NCI-H460 (cell line): Measurements from ENCODE around the gene PDE1C. TPM values are rescaled to one million over a fixed set of nuclear protein-coding genes. Genes with fewer than 3 reads are reported as not detected.
"Not testable (repeated sequence)": the region's sequence is repeated elsewhere in the genome, so short reads cannot be mapped to it uniquely, and the experiment has no call there.

Experiments used
- DNase-seq: peaks from one replicate; pipeline ENCODE4 v3.0.0-alpha.2; 2016; ENCODE audit warnings: low read depth; ENCODE audit errors: extremely low read depth
- polyA plus RNA-seq: library from polyadenylated mRNA; depleted of rRNA; stranded (reverse); fragments of >200 nt; gene quantifications from 2 replicates; pipeline ENCODE4 v1.2.3, GENCODE V29; 2014; cell fraction: nucleus; rRNA removed
- total RNA-seq: library from RNA; depleted of rRNA; stranded (reverse); fragments of >200 nt; shearing (Covaris generic); gene quantifications from 2 replicates; pipeline ENCODE4 v1.2.3, GENCODE V29; 2014; rRNA removed

The PDE1C gene
- total RNA-seq: 46.5 and 48.7 TPM in 2 replicates
- 18.7 and 30.2 TPM in 2 replicates for polyA plus RNA-seq

DNA sequence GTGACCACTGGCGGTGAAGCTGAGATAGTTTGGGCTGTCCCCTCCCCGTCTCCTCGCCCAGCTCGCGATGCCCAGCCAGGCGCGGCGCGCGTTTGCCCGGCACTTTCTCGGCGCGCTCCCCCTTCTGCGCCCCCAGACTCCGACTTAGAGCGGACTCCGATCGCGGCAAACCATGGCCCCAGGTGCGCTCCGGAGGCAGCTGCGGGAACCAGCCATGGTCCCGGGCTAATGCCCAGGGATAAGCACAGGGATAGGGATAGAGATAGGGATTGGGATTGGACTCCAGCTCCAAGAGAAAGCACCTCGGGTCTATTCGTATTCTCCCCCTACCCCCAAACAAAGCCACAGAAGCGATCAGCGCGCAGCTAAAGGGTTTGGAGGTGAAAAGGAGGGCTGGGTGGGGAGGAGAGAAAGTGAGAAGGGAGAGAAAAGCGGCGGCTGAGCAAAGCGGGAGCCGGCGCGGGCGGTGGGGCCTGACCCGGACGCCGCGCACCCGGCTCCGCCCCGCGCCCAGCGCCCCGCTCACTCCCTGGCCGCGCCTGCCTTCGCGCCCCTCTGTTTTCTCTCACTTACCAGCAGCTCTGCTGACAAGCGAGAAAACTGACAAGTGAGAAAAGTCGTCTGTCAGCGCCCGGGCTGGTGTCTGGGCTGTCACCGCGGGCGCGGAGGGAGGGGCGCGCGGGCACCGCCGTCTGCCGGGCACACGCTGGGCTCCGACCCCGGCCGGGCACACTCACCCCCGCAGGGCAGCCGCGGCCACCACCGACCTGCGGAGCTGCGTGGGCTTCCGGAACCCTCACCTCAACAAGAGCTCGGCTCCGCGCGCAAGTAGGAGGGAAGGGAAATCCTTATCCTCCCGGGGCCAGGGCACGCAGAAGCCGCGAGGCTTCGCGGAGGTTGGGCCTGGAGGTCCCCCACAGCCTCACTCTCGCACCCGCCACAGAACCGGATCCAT, at the start of gene PDE1C:
Gene PDE1C, minus strand, starts transcription at position 2 of the 955 bp plus-strand sequence.
- no peak for DNase-seq

DNA sequence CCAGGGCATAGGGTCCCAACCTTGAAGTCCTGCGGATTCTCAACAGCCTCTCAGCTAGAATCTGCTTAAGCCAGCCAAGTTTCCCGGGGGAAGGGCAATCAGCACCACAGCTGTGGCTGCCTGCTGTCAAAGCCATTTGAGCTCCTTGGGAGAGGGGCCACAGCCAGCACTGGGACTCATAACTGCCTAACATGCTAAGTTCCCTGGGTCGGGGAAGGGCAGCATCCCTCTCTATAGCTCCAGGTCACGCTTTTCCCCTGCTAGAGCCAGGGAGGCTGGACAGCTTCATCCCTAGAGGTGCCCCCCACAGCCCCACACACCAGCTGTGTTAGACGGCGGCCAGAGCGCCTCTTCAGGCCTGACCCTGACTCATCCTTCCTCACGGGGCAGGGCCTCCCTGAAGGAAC, 49.6 kb upstream of the PDE1C start:
- no peak for DNase-seq

DNA sequence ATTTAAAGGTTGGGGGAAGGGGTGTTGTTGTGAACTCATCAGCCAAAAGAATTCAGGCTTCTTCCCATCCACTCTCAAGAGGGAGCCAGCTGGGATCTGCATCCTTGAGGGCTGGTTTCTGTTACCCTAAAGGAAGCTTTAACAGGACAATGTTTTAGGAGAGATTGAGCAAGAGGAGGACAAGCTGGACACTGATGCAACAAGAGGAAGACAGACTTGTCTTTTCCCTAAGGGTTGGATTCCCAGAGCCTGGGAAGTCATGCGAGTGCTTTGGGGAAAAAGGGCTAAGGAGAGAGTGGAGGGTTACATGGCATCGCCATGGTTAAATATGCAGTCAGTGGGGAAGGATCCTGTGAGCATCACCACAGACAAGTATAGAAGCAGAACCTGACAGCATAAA, 47.6 kb upstream of the PDE1C start:
- no peak for DNase-seq

DNA sequence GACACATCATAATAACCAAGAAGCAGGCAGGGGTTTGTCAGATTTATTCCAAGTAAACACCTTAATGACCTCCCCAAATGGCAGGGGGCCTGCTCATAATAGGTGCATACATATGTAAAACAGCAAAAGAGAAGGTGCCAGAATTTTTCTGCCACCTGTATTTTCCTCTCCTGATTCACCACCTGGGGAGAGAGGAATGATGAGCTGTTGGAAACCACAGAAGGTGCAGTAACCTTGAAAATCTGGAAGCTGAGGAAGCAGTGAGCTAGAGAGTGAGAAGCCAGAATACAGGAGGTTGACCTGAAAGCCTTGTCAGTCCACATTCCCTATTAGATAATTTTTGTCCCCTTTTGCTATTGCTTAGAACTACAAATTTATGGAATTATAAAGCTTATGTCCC, 46.2 kb upstream of the PDE1C start:
- no peak for DNase-seq

DNA sequence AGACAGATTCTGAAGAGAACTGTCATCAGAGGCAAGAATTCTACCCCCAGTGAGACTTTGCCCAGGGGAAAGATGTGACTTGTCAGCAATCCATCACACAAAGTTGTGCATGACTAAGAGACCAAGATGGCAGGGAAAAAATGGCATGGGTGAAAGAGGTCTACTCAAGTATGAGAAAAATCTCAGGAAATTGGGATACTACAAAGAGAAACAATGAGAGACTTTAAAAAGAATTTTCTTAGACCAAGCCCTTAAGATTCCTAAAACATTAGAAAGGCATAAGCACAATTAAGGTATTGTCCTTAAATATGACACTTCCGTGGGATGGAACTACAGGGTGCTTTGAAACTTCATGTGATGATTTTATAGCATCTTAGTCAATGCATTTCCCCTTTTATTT, 45.6 kb upstream of the PDE1C start:
- DNase-seq: peak; percentile 7

DNA sequence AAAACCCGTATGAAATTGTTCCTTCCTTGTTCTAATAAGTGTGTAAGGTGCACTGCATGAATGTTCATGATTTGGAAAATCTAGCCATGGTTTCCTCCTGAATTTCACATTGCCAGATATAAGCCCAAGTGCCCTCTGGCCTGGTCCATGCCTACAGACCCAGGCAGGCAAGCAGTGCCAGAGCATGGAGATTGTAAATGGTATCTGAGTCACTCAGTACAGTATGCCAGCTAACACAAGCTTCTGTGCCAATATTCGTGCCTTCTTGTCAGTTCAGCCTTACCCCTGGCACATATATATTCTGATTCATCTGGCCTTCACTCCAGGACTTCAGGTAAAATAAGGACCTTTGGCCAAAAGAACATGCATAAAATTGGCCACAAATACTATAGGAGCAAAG, 38.4 kb upstream of the PDE1C start:
- no peak for DNase-seq

DNA sequence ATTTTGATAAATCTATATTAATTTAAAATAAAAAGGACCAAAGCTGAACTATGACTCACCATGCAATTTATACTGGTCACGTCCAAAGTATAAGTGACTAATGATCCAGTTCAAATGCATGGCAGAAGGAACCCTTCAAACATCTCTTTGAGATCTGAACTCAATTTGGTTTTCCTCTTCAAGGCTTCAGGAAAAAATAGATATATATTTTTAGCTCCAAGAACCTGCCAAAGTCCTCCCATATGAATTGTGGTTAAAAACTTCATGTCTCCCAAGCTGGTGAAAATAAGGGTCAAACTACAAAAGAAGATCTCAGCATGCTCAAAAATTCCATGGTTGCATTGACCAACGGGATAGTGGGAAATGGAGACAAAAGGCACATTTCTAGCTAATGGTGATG, 34.6 kb upstream of the PDE1C start:
- no peak for DNase-seq

DNA sequence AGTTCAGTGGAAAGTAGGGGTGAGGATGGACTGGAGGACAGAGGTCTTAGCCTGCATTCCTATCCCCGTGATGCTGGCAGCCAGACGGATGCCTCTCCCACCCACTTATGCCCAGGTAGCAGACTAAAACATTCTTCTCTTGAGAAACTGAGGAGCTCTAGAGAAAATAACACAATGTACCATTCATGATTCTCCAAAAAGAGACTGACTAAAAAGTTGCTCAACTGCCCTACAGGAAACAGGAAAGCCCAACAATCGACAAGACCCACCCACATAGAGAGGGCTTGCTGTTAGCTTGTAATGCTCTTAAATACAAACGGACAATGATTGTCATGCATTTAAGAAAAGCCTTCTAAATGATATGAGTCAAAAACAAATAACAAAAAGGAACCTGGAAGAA, 33.2 kb upstream of the PDE1C start:
- DNase-seq: no peak

DNA sequence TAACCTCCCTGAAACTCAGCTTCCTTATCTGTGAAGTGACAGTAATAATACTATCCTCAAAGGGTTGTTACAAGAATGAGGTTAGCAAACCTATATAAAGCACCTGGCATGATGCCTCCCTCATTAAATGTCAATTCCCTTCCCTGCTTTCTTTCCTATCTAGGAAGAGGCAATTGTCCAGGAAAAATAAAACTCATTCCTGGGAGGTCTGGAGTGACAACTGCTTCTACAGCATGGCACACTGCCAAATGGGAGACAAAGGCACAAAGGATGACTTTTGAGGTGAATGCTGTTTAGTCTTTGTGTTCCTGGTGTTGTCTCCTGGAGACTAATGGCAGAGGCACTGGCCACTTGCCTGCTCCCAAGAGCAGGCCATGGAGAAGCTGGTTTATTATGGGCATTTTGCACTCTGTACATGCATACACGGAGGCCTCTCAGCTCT, 32.2 kb upstream of the PDE1C start:
- no peak for DNase-seq

DNA sequence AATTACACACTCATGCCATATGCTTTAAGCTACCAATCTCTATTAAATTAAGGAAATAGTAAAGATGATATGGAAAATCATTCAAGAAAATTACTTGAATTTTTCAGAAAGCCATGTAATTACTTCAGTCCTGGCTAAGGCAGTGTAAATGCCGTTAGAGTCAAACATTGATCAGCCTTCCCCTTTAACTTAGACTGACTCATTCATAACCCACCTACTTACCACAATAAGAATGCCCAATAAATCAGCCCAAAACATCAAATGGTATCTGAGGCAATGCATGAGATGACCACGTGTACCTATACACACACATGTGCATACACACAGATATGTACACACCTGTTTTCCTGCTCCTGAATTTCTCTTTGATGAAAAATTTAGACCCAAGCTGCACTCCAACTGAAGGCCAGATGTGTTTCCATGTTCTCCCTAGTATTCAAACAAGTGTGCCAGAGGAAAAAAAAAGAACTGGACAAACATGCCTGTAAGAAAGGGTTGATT, 30.2 kb upstream of the PDE1C start:
- DNase-seq: no peak

DNA sequence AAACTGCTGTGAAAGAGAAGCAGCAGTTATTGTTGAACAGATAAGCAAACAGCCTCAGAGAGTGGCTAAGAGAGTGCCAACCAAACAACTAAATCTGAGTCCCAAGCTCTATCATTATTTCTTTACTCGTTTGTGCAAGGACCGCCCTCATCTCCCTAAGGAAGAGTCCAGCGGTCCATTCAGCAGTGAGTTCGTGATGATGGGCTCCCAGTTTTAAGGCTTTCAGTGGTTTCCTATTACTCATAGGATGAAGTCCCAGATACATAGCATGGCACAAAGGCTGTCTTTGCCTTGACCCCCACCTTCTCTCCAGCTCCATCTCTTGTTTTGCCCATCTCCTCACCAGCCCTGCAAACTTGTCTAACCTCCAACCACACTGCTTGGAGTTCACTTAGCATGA, 24.3 kb upstream of the PDE1C start:
- DNase-seq: no peak

DNA sequence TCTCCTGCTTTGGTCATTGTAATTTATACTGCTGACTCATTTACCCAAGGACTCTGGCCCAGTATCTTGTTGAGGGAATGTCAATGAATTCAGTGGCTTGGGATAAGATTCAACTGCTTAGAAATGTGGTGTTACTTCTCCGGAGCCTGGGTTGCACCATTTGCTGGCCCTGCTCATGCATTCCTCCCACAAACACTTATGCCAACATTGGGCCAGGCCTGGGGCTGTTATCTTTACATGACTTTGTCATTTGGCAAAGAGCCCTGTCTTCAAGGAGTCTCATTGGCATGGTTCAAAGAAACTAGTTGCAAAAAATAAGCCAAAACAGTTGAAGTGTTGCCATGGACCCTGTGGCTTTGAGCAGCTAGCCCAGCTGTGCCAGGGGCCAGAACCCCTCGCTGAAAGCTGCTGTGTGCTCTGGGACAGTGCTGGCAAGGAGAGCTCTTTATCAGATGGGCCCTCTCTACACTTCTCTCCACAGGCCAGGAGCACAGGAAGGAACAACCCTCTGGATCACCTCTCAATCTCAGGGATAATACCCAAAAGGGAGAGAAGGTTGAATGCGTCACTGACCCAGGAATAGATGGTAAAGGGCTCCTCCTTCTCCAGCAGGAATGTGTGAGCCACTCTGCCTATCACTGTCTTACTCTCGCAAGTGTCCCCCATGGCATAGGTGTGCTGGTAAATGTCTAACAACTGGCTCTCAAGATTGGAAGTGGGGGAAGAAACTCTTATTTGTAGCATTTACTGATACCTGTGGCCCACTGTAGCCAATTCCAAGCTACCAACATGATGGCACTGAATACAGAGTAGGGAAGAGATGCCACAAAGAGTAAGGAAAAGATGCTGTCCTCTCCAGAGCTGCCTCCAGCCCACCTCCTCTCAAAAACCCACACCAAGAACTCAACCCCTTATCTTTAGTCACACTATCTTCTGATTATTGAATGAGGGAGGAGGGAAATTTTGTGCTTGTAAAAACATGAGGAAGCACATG, 23.5 kb upstream of the PDE1C start:
- peak; percentile 97 for DNase-seq

DNA sequence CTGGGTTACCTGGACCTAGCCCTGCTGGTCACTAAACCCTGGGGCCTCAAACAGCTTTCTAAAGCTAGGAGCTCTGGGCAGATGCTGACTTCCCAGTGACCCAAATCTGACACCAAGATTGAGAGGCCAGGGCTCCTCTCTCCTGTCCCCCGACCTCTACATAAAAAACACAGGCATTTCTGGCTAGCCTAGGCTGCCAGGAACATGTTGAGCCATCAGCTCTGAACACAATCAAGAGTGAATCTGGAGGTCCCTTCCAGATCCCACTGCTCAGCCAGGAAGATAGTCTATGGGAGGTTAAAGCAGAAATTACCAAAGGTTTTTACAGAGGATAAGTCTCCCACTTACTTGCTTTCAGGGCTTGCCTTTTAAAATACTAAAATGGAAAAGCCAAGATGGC, 22.1 kb upstream of the PDE1C start:
- DNase-seq: no peak

DNA sequence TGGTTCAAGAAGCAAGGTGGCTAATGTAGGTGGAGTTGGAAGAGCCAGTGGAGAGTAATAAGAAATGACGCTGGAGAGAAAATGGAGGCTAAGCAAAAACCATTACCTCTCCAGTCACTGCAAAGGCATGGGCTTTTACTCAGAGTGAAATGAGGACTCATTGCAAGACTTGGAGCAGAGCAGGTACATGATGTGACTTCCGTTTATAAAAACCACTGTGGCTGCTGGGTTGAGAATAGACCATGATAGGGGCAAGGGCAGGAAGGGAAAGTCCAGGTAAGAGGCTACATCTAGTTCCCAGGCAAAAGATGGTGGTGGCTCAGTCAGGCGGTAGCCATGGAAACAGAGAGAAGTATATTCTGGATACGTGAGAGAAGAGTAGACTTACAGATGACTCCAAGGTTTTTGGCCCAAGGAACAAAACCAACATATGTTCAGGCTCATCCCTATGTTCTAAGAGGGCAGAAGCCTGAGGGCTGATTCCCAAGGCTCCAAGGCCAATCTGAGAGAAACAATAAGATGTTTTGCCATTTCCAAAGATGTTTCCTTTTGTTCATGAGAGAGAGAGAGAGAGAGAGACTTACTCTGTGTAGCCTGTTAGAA, 21.5 kb upstream of the PDE1C start:
- no peak for DNase-seq

DNA sequence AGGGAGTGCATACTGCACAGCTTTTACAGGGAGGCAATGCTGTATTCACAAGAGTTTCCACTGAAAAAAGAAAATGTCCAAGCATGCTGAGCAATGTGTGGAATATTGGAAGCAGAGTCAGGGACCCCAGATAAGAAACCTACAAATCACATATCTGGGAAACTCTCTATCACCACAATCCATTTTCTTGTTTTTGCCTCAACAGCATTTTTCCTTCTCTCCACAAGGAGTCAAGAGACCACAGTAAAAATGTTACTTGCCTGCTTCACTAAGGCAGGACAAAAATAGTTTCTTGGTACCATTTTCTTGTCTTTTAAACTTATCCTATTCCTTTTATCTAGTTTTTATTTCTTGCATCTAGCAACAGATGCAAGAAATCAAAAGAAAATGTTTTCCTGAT, 19.5 kb upstream of the PDE1C start:
- no peak for DNase-seq

DNA sequence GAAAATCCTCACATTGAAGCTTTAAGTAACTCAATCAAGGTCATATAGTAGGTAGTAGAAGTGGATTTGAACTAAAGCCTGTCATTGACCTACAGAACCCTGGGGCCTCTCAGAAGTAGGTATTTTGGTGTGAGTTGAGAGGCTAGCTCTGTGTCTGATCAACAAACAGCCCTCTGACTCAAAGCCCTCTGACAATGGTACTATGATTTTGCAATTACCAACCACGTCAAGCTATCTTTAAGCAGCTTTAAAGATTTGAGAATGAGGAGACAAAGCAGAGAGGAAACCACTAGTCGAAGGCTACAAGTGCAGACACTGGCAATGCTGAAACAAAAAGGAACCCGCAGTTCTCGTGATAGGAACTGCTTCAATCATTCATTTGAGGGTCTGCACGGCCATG, 19.0 kb upstream of the PDE1C start:
- DNase-seq: no peak

DNA sequence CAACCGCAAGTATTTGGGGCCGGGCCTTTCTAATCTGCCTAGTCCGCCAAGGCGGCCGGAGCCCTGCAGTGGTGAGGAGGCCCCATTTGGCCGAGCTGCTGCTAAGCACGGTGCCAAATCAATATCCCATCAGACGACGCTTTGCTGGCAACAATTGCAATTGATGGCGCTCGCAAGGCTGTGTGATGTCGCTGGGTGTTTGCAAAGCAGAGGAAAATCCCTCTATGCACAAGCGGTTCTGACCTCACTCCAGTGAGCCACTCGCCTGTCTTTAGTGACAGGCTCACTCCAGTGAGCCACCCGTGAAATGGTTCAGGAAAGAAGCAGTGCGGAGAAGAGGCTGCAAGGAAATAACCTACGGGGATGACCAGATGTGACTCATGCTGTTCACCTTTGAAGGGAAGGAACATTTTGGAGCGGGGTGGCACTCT, 18.3 kb upstream of the PDE1C start:
- DNase-seq: no peak

DNA sequence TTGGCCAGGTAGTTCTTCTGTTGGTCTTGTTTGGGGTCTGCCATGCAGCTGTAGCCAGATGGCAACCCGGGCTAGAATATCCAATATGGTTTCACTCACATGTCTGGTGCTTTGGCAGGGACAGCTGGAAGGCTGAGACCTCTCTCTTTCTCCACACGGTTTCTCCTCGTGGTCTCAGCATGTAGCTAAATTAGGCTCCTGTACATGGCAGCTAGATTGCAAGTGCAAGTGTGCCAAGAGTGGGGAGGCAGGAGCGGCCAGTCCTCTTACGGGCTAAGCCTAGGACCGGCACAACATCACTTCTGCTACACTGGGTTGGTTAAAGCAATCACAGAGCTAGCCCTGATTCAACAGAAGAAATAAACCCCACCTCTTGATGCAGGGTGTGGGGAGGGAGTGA, 9.3 kb upstream of the PDE1C start:
- DNase-seq: no peak

DNA sequence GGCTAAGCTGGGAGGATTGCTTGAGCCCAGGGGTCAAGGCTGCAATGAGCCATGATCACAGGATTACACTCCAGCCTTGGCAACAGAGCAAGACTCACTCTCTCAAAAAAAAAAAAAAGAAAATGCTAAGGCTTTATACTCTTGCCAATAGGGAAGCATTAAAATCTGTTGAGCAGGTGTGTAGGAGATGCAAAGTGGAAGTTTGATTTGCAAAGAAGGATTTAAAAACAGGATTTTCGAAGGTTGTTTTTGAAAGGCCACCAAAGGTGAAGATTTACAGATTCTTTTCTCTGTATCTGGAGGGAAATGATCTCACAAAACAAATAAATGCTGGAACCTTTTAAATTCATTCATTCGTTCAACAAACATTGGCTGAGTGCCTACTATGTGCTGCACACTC, 8.6 kb upstream of the PDE1C start:
- no peak for DNase-seq

DNA sequence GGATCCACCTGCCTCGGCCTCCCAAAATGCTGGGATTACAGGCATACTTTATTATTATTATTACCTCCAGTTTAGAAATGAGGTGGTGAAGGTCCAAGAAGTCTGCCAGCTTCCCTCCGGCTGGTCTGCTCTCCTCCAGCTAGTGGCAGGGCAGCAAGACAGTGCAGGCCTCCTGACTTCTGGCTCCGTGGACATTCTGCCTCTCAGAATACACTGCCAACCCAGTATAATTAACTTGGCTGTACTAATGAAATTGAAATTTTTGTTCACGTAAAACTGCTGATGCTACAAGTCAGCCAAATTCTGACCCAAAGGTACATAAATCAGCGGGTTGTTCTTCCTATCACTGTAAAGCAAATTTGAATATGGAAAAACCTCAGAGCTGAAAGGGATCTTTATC, 7.6 kb upstream of the PDE1C start:
- DNase-seq: no peak

DNA sequence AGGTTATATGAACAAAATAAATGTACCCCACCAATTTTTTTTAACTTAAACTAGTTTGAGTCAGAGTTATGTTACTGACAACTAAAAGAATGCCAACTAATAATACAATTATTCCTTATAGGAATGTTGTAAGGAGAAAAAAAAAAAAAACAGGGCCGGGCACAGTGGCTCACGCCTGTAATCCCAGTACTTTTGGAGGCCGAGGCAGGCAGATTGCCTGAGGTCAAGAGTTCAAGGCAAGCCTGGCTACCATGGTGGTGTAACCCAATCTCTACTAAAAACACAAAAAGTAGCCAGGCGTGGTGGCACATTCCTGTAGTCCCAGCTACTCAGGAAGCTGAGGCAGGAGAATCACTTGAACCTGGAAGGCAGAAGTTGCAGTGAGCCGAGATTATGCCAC, 6.6 kb upstream of the PDE1C start:
- DNase-seq: not testable (repeated sequence)
